CD8-positive, alpha-beta memory T cell (primary cell): Measurements from ENCODE around the gene MRPS23. TPM values are rescaled to one million over a fixed set of nuclear protein-coding genes. Genes with fewer than 3 reads are reported as not detected.

Experiments used
- CTCF ChIA-PET: fragments of 350-600 bp; sonication (Branson Sonifier 250); formaldehyde crosslinking; loops from one replicate; lab custom pipeline; 2021; ENCODE audit warnings: antibody characterized with exemption; lab: Charles Lee
- POLR2A ChIA-PET: fragments of 350-600 bp; sonication (Branson Sonifier 250); formaldehyde crosslinking; loops from one replicate; lab custom pipeline; 2021; ENCODE audit warnings: antibody characterized with exemption; lab: Charles Lee
- DNase-seq, 5 donors: peaks; one replicate each; pipeline versions ENCODE4 v3.0.0 to v3.0.0-alpha.2; 2020 to 2022; ENCODE audit warnings: mixed read lengths in 1 of 5
- H3K27ac ChIP-seq: one replicate; pipeline ENCODE4 v1.7.0; 2013; ENCODE audit warnings: low read depth, mild to moderate bottlenecking, low read length, moderate library complexity
- H3K27me3 ChIP-seq: 2 replicates; pipeline ENCODE4 v1.7.0; 2013; ENCODE audit warnings: low read length, mild to moderate bottlenecking; ENCODE audit not compliant: insufficient read depth, poor library complexity, severe bottlenecking
- H3K36me3 ChIP-seq: 2 replicates; pipeline ENCODE4 v1.7.0; 2013; ENCODE audit warnings: mild to moderate bottlenecking, low read length, moderate library complexity; ENCODE audit not compliant: insufficient read depth
- H3K4me1 ChIP-seq: 2 replicates; pipeline ENCODE4 v1.7.0; 2013; ENCODE audit warnings: mild to moderate bottlenecking, low read length, moderate library complexity; ENCODE audit not compliant: insufficient read depth
- H3K4me3 ChIP-seq: 2 replicates; pipeline ENCODE4 v1.7.0; 2013; ENCODE audit warnings: mild to moderate bottlenecking, low read length
- H3K9me3 ChIP-seq: 2 replicates; pipeline ENCODE4 v1.7.0; 2013; ENCODE audit warnings: mild to moderate bottlenecking, low read length
- H3K27ac Mint-ChIP-seq, 8 donors: one replicate each; pipeline ENCODE4 v1.8.0; 2020 to 2021; ENCODE audit warnings: mixed read lengths in 8 of 8, mild to moderate bottlenecking in 6 of 8, inconsistent platforms in 3 of 8, moderate library complexity in 3 of 8
- H3K27me3 Mint-ChIP-seq, 2 donors: one replicate each; pipeline ENCODE4 v1.8.0; 2020 to 2021; ENCODE audit warnings: mixed read lengths in 2 of 2, mild to moderate bottlenecking in 1 of 2, moderate library complexity in 1 of 2
- H3K36me3 Mint-ChIP-seq, 3 donors: one replicate each; pipeline ENCODE4 v1.8.0; 2020 to 2021; ENCODE audit warnings: mixed read lengths in 3 of 3, inconsistent platforms in 1 of 3, mild to moderate bottlenecking in 1 of 3
- H3K4me1 Mint-ChIP-seq, 3 donors: one replicate each; pipeline ENCODE4 v1.8.0; 2020 to 2021; ENCODE audit warnings: mixed read lengths in 3 of 3, inconsistent platforms in 1 of 3, mild to moderate bottlenecking in 1 of 3
- H3K4me3 Mint-ChIP-seq, 7 donors: one replicate each; pipeline ENCODE4 v1.8.0; 2020 to 2021; ENCODE audit warnings: mixed read lengths in 7 of 7, mild to moderate bottlenecking in 6 of 7, moderate library complexity in 4 of 7, inconsistent platforms in 2 of 7
- H3K9me3 Mint-ChIP-seq, 5 donors: one replicate each; pipeline ENCODE4 v1.8.0; 2020 to 2022; ENCODE audit warnings: mixed read lengths in 5 of 5, mild to moderate bottlenecking in 3 of 5, moderate library complexity in 2 of 5, inconsistent platforms in 1 of 5
- polyA plus RNA-seq: library from polyadenylated mRNA; unstranded; fragments of 300-500 nt; fragmentation: Illumina TruSeq; gene quantifications from one replicate; pipeline ENCODE4 v1.2.3, GENCODE V29; 2021
- total RNA-seq, 2 experiments: library from RNA; stranded (reverse); gene quantifications; one replicate each; pipeline ENCODE4 v1.2.3, GENCODE V29; 2021

MRPS23 gene
- total and polyA plus RNA-seq, 3 experiments from 2014 or later, result 42.6 to 88.5 (median 83.1) TPM

- Histone ChIP-seq H3K4me3 (no peak overlapping the region), H3K9me3 (no peaks in the 10 kb centered on the region), H3K27me3 (peaks cover 4% of the 10 kb centered on the region), H3K36me3 (no peaks in the 10 kb centered on the region), H3K4me1 (peaks cover 13% of the 10 kb centered on the region), H3K27ac (no peak overlapping the region)
- Mint-ChIP-seq H3K9me3 (no peaks in the 10 kb centered on the region), H3K27ac (no peak overlapping the region), H3K4me3 (peak overlapping the region in 1 of 7 donors; percentile 52), H3K4me1 (peaks cover 10 to 17% (median 11%) of the 10 kb centered on the region in 3 donors), H3K27me3 (peaks cover 24 to 40% of the 10 kb centered on the region in 2 donors), H3K36me3 (no peaks in the 10 kb centered on the region)
- CTCF ChIA-PET, result interaction anchor here (1.0 to 6.7 kb wide), 16 partner anchors 10 to 263 kb away, joined by 3 to 54 read pairs (median 5); partner anchors contain the start of genes MRPS23 and SRSF1
- POLR2A ChIA-PET, result interaction anchor here (0.6 kb wide), 2 partner anchors 12 to 311 kb away, joined by 3 read pairs; no protein-coding TSS in a partner anchor
- DNase-seq, result peak in 1 of 5 donors; percentile 1
These were observed 10.0 kb upstream of the MRPS23 start for GRCh38 chr17:57859601-57860413.

GRCh38 chr17:57858838-57859237 lies 9.0 kb upstream of the MRPS23 start:
- H3K36me3 Mint-ChIP-seq, result no peaks in the 10 kb centered on the region
- H3K4me3 ChIP-seq, result no peak overlapping the region
- POLR2A ChIA-PET, result no interaction called here

GRCh38 chr17:57856792-57857620 lies 7.2 kb upstream of the MRPS23 start:
- H3K27ac Mint-ChIP-seq, result no peak overlapping the region
- peak in 1 of 5 donors; percentile 0 for DNase-seq
- no peaks in the 10 kb centered on the region for H3K9me3 Mint-ChIP-seq
- H3K4me1 ChIP-seq, result peaks cover 15% of the 10 kb centered on the region
- no peak overlapping the region for H3K4me3 Mint-ChIP-seq
- peaks cover 14 to 27% of the 10 kb centered on the region in 2 donors for H3K27me3 Mint-ChIP-seq
- no peaks in the 10 kb centered on the region for H3K36me3 Mint-ChIP-seq
- no peak overlapping the region for H3K4me3 ChIP-seq
- CTCF ChIA-PET, result interaction anchor here (1.0 to 6.7 kb wide), 8 partner anchors 8 to 258 kb away, joined by 3 to 54 read pairs (median 6); partner anchors contain the start of gene MRPS23
- no peaks in the 10 kb centered on the region for H3K36me3 ChIP-seq
- H3K27ac ChIP-seq, result no peak overlapping the region
- peaks cover 10 to 15% (median 11%) of the 10 kb centered on the region in 3 donors for H3K4me1 Mint-ChIP-seq
- no peaks in the 10 kb centered on the region for H3K9me3 ChIP-seq
- peaks cover 4% of the 10 kb centered on the region for H3K27me3 ChIP-seq
- POLR2A ChIA-PET, result interaction anchor here (0.6 kb wide), 1 partner anchor 1570 kb away, joined by 4 read pairs; no protein-coding TSS in a partner anchor

More at GRCh38 chr17:57858838-57859237, 9.0 kb upstream of the MRPS23 start:
- Mint-ChIP-seq H3K4me1 (peaks cover 10 to 17% (median 11%) of the 10 kb centered on the region in 3 donors), H3K27ac (peak overlapping the region in 1 of 8 donors; percentile 75), H3K9me3 (no peaks in the 10 kb centered on the region), H3K27me3 (peaks cover 24 to 37% of the 10 kb centered on the region in 2 donors), H3K4me3 (no peak overlapping the region)
- no peaks in the 10 kb centered on the region for H3K9me3 ChIP-seq
- no peak overlapping the region for H3K27ac ChIP-seq
- peaks cover 4% of the 10 kb centered on the region for H3K27me3 ChIP-seq
- CTCF ChIA-PET, result interaction anchor here (1.0 to 6.7 kb wide), 11 partner anchors 9 to 356 kb away, joined by 3 to 54 read pairs (median 6); partner anchors contain the start of genes MRPS23 and SRSF1
- H3K36me3 ChIP-seq, result no peaks in the 10 kb centered on the region
- DNase-seq, result no peak
- H3K4me1 ChIP-seq, result peaks cover 13% of the 10 kb centered on the region

- peaks cover 17% of the 10 kb centered on the region for H3K4me1 ChIP-seq
- H3K27ac ChIP-seq, result no peak overlapping the region
- H3K4me3 ChIP-seq, result no peak overlapping the region
- Mint-ChIP-seq H3K4me1 (peaks cover 10 to 19% (median 11%) of the 10 kb centered on the region in 3 donors), H3K27ac (no peak overlapping the region), H3K9me3 (no peaks in the 10 kb centered on the region), H3K36me3 (peaks cover 0 to 2% (median 0%) of the 10 kb centered on the region in 3 donors), H3K27me3 (peaks cover 13 to 21% of the 10 kb centered on the region in 2 donors), H3K4me3 (peak overlapping the region in 1 of 7 donors; percentile 50)
- POLR2A ChIA-PET, result interaction anchor here (0.7 kb wide), 1 partner anchor 137 kb away, joined by 6 read pairs; no protein-coding TSS in a partner anchor
- CTCF ChIA-PET, result interaction anchor here (0.8 to 6.7 kb wide), 6 partner anchors 24 to 259 kb away, joined by 3 to 54 read pairs (median 3); no protein-coding TSS in a partner anchor
- DNase-seq, result no peak
- H3K36me3 ChIP-seq, result no peaks in the 10 kb centered on the region
- H3K9me3 ChIP-seq, result no peaks in the 10 kb centered on the region
- peaks cover 4% of the 10 kb centered on the region for H3K27me3 ChIP-seq
These were observed 5.7 kb upstream of the MRPS23 start for GRCh38 chr17:57855391-57856035.

GRCh38 chr17:57853695-57854094 lies 3.9 kb upstream of the MRPS23 start:
- Histone ChIP-seq H3K4me3 (no peak overlapping the region), H3K4me1 (peaks cover 23% of the 10 kb centered on the region), H3K27ac (no peak overlapping the region), H3K36me3 (peaks cover under 1% of the 10 kb centered on the region), H3K9me3 (no peaks in the 10 kb centered on the region), H3K27me3 (peaks cover 4% of the 10 kb centered on the region)
- Mint-ChIP-seq H3K27me3 (peaks cover 1 to 9% of the 10 kb centered on the region in 2 donors), H3K27ac (no peak overlapping the region), H3K4me3 (peak overlapping the region in 3 of 7 donors; percentile 24 to 67 (median 26)), H3K9me3 (no peaks in the 10 kb centered on the region), H3K36me3 (peaks cover 0 to 20% (median 0%) of the 10 kb centered on the region in 3 donors), H3K4me1 (peaks cover 27 to 36% (median 28%) of the 10 kb centered on the region in 3 donors)
- CTCF ChIA-PET, result no interaction called here
- DNase-seq, result peak in 1 of 5 donors; percentile 42
- POLR2A ChIA-PET, result no interaction called here

- Histone ChIP-seq H3K9me3 (no peaks in the 10 kb centered on the region), H3K36me3 (peaks cover 3% of the 10 kb centered on the region), H3K27me3 (no peaks in the 10 kb centered on the region), H3K27ac (no peak overlapping the region), H3K4me1 (peaks cover 30% of the 10 kb centered on the region), H3K4me3 (no peak overlapping the region)
- CTCF ChIA-PET, result interaction anchor here (1.6 kb wide), 1 partner anchor 20 kb away, joined by 4 read pairs; no protein-coding TSS in a partner anchor
- H3K4me3 Mint-ChIP-seq, result peak overlapping the region in 1 of 7 donors; percentile 67
- POLR2A ChIA-PET, result no interaction called here
- H3K4me1 Mint-ChIP-seq, result peaks cover 31 to 41% (median 33%) of the 10 kb centered on the region in 3 donors
- no peak overlapping the region for H3K27ac Mint-ChIP-seq
- H3K27me3 Mint-ChIP-seq, result peaks cover 1% of the 10 kb centered on the region in 2 donors
- H3K9me3 Mint-ChIP-seq, result no peaks in the 10 kb centered on the region
- H3K36me3 Mint-ChIP-seq, result peaks cover 0 to 25% (median 0%) of the 10 kb centered on the region in 3 donors
- DNase-seq, result no peak
These were observed 3.1 kb upstream of the MRPS23 start for GRCh38 chr17:57852955-57853328.
